Measurements from ENCODE around the gene DPM2.
A peak's percentile ranks its signal among the peaks of the same experiment; 100 is the strongest.

Gene DPM2

DNA sequence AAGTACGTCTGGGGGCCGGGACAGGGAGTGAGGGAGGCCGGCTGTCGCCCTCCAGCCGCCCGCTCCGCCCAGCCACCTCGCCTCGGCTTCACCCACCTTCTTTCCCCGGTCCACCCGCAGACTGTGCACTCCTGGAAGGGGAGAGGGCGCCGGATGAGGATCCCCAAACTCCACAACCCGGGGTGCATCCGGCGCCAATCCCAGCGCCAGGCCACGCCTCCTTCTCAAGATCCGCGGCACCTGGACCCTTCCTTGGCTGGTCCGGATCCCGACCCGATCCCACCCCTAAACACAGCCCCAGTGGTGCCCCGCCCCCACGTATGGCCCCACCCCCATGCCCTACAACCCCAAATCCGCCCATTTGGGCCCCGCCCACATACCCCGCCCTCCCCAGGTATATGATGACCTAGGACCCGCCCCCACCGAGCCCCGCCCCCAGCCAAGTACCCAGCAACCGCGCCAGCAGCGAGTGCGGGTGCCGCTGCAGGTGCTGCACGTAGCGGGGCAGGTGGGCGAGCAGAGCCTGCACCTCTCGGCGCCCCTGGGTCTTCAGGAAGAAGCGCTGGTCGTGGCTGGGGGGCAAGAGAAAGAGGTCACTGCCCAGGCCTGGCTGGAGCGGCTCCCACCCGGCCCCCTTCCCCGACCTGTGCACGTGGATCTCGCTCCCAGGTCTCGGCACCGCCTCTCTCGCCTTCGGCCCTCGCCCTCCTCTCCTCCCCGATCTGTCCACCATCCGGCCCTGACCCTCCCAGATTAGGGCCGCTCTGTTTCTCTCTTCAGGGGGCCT, 10.3 kb downstream of the DPM2 start:
- H3K4me3 ChIP-seq (ENCODE audit: low read depth, low read length): peak overlapping the region; percentile 20
- DNase-seq (ENCODE audit: low read depth): no peak
- TF ChIP-seq, protein P1, sequence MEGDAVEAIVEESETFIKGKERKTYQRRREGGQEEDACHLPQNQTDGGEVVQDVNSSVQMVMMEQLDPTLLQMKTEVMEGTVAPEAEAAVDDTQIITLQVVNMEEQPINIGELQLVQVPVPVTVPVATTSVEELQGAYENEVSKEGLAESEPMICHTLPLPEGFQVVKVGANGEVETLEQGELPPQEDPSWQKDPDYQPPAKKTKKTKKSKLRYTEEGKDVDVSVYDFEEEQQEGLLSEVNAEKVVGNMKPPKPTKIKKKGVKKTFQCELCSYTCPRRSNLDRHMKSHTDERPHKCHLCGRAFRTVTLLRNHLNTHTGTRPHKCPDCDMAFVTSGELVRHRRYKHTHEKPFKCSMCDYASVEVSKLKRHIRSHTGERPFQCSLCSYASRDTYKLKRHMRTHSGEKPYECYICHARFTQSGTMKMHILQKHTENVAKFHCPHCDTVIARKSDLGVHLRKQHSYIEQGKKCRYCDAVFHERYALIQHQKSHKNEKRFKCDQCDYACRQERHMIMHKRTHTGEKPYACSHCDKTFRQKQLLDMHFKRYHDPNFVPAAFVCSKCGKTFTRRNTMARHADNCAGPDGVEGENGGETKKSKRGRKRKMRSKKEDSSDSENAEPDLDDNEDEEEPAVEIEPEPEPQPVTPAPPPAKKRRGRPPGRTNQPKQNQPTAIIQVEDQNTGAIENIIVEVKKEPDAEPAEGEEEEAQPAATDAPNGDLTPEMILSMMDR (IDR thresholded peaks at IDR 0.05; ENCODE audit: low read depth, low read length, missing control alignments): no peak

DNA sequence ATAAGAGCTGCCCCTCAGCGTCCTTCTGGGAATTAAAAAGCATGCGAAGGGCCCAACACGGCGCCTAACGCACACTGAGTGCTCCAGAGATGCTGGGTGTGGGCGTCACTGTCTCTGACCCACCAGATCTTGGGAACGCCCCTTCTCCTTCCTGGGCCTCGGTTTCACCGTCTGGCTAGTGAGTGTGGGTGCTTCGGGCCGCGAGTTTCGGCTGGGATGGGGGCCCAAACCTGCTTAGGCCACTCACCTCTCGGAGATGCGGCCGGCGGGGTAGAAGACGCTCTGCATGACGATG, 10.8 kb downstream of the DPM2 start:
- peak overlapping the region; percentile 20 for H3K4me3 ChIP-seq (ENCODE audit: low read depth, low read length)
- no peak for DNase-seq (ENCODE audit: low read depth)
- TF ChIP-seq, protein P1 (IDR thresholded peaks at IDR 0.05; ENCODE audit: low read depth, low read length, missing control alignments): no peak

DNA sequence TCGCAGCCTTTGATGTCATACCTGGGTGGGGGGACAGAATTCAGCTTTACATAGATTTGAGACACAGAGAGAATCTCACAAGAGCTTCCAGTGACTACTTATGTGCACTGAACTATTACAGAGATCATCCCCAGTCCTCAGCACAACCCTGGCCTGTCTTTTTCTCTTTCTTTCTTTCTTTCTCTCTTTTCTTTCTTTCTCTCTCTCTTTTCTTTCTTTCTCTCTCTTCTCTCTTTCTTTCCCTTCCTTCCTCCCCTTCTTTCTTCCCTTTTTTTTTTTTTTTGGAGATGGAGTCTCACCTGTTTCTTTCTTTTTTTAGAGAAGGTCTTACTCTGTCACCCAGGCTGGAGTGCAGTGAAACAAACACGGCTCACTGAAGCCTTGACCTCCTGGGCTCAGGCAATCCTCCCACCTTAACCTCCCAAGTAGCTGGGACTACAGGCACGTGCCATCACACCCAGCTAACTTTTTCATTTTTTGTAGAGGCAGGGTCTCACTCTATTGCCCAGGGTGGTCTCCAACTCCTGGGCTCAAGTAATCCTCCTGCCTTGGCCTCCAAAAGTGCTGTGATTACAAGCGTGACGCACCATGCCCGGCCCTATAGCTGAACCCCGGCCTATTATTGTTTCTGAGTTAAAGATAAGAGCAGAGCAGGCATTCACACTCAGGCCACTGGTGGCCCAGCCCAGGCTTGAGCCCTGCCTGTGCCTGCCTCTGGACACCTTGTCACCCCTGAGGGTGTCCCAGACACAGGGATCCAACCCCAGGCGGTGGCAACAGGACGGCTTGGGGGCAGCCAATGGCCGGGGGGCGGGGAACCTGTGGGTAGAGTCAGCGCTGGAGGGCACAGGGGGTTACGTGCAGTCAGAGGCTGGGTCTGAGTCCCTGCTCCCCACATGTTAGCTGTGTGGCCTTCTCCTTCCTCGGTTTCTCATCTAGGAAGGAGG, 11.4 kb downstream of the DPM2 start:
- TF ChIP-seq, protein P1 (IDR thresholded peaks at IDR 0.05; ENCODE audit: low read depth, low read length, missing control alignments): no peak
- H3K4me3 ChIP-seq (ENCODE audit: low read depth, low read length): no peak overlapping the region
- no peak for DNase-seq (ENCODE audit: low read depth)

DNA sequence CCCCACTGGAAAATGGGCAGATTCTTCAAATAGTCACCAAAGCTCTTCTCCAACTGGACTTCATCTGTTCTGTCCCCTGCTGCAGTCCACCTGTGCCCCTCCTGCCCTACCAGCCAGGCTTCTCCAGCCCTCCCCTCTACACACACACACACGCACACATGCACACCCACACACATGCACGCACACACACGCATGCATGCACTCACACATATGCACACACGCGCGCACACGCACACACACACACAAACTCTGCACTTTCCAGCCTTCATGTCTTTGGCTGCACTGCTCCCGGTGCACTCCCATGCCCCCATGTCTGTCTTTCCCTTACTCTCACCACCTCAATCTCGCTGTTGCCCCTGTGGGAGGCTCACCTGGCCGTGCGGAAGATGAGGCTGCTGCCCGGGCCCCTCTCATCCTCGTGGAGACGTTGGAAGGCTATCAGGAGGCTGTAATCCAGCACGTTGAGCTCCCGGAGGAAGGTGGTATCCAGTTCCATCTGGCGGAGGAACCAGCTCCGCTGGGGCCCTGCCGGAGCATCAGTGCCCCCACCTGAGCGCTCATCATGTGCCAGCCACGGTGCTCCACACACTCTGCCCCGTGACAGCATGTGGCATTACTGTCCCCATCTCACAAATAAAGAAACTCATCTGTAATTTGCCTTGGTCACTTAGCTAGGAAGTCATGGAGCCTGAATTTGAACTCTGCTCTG, 12.8 kb downstream of the DPM2 start:
- TF ChIP-seq, protein P1 (IDR thresholded peaks at IDR 0.05; ENCODE audit: low read depth, low read length, missing control alignments): no peak
- DNase-seq (ENCODE audit: low read depth): no peak
- no peak overlapping the region for H3K4me3 ChIP-seq (ENCODE audit: low read depth, low read length)

DNA sequence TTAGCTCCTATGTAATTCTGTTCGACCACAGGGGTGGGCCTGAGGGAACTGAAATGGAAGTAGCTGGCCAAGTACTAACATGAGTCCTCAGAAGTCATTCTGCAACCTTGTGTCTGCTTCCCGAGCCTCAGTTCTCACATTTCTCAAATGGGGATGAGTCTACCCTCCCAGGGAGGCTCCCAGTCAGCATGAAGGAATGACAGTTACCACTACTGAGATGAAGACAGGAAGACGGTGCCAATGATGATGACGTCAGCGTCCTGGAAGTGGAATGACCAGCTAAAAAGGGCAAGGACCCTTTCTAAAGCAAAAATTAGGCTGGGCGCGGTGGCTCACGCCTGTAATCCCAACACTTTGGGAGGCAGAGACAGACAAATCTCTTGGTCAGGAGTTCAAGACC, 13.9 kb downstream of the DPM2 start:
- no peak for DNase-seq (ENCODE audit: low read depth)
- no peak overlapping the region for H3K4me3 ChIP-seq (ENCODE audit: low read depth, low read length)

DNA sequence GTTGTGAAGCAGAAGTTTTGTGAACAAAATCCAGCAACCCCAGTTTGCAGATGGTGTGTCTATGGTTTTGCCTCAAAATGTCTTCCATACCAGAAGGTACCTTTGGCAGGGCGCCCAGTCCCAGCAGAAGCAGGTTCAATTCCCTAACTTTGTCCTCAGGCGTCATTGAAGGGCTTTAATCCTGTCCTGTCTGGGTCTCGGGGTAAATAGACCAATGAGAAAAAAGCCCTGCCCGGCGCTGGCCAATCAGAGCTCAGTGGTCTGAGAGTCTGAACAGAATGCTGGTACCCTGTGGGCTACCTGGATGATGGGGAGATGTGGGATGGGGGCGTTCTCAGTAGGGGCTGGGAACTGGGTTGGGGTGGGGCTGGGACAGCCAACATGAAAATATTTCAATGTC, 14.6 kb downstream of the DPM2 start:
- TF ChIP-seq, protein P1 (IDR thresholded peaks at IDR 0.05; ENCODE audit: low read depth, low read length, missing control alignments): no peak
- H3K4me3 ChIP-seq (ENCODE audit: low read depth, low read length): no peak overlapping the region
- no peak for DNase-seq (ENCODE audit: low read depth)

More for the DNA sequence above, 13.9 kb downstream of the DPM2 start:
- TF ChIP-seq, protein P1 (IDR thresholded peaks at IDR 0.05; ENCODE audit: low read depth, low read length, missing control alignments): no peak
